Fibroblast of villous mesenchyme (primary cell): ENCODE results near the gene MARK4. TPM values are rescaled to one million over a fixed set of nuclear protein-coding genes. Genes with fewer than 3 reads are reported as not detected.

Experiments used
- DNase-seq: peaks from one replicate; pipeline ENCODE4 v3.0.0-alpha.2; 2010; ENCODE audit warnings: low read depth
- H3K4me3 ChIP-seq: 2 replicates; pipeline ENCODE4 v1.5.1; 2011; ENCODE audit warnings: low read depth, mild to moderate bottlenecking, low read length
- CTCF ChIP-seq: IDR thresholded peaks from 2 replicates; pipeline ENCODE4 v1.5.1; 2012; ENCODE audit warnings: low read depth, mild to moderate bottlenecking, low read length; ENCODE audit not compliant: insufficient read depth
- total RNA-seq: library from RNA; depleted of rRNA; stranded (reverse); fragments of >200 nt; gene quantifications from 2 replicates; pipeline ENCODE4 v1.2.3, GENCODE V29; 2012

Gene MARK4
- 14.2 and 16.8 TPM in 2 replicates for total RNA-seq

GRCh38 chr19:45250832-45251451 is at the start of gene MARK4:
Gene MARK4, plus strand, starts transcription at chr19:45251271. Its CDS starts 318 bp downstream, at chr19:45251589.
- DNase-seq, result peak; percentile 53
- peak within 1 kb of the TSS; percentile 89 for H3K4me3 ChIP-seq
- no peak for TF ChIP-seq CTCF

GRCh38 chr19:45202637-45203036 is 48.4 kb upstream of the MARK4 start:
- H3K4me3 ChIP-seq, result no peak overlapping the region
- peak; percentile 8 for DNase-seq
- no peak for TF ChIP-seq CTCF

GRCh38 chr19:45205810-45206209 is 45.3 kb upstream of the MARK4 start:
- H3K4me3 ChIP-seq, result no peak overlapping the region
- no peak for TF ChIP-seq CTCF

GRCh38 chr19:45206328-45206727 is 44.7 kb upstream of the MARK4 start:
- H3K4me3 ChIP-seq, result no peak overlapping the region
- no peak for TF ChIP-seq CTCF
- DNase-seq, result no peak

More at GRCh38 chr19:45205810-45206209, 45.3 kb upstream of the MARK4 start:
- no peak for DNase-seq

- no peak for DNase-seq
- no peak for TF ChIP-seq CTCF
- no peak overlapping the region for H3K4me3 ChIP-seq
Observed at GRCh38 chr19:45211751-45212381, 39.2 kb upstream of the MARK4 start.

- DNase-seq, result no peak
- no peak for TF ChIP-seq CTCF
- H3K4me3 ChIP-seq, result no peak overlapping the region
Observed at GRCh38 chr19:45213031-45213430, 38.0 kb upstream of the MARK4 start.
